Bone marrow (tissue), 2 donors: ENCODE results near the gene AKNAD1.
A peak's percentile ranks its signal among the peaks of the same experiment; 100 is the strongest.
"Not testable (repeated sequence)": the region's sequence is repeated elsewhere in the genome, so short reads cannot be mapped to it uniquely, and the experiment has no call there.

Experiments used
- DNase-seq, 2 donors: peaks; one replicate each; lab custom pipeline; 2025; lab: John Stamatoyannopoulos, UW

The AKNAD1 gene, protein sequence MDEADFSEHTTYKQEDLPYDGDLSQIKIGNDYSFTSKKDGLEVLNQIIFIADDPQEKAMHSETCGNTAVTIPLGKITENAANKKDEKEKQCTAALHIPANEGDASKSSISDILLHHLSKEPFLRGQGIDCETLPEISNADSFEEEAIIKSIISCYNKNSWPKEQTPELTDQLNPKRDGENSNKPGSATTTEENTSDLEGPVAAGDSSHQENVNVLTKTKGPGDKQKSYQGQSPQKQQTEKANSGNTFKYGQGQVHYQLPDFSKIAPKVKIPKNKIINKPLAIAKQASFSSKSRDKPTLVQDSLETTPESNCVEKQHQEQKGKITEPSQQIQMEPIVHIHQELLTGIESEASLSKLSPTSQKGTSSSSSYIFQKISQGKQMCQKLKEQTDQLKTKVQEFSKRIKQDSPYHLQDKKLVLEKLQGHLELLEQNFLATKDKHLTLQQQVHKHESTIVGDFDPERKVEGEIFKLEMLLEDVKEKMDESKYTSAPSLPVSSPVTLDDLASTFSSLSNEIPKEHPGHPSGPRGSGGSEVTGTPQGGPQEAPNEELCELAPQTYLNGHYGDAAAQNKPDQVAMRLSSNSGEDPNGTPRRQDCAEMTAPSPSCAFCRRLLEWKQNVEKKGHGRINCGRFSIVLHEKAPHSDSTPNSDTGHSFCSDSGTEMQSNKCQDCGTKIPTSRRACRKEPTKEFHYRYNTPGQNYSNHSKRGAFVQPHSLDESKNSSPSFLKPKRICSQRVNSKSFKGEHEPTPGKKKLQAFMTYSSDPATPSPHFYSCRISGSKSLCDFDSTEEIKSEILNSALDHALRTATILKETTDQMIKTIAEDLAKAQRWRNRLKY

DNA sequence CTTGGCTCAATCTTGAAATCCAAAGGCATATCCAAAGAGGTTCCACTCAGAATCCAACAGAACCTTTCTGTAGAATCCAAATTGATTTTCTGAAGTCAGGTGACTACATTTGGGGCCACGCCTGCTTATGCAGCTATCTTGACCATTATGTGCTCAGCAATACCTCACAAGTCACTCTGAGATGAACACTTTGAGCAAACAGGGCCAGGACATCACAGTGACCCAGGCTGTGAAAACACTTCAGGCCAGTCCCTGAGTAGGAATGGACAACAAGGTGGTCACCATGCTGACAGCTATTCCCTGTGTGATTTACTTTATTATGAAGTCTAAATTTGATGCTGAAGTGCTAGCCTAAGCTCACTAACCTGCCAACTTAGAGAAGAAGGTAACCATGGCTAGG, at the start of gene AKNAD1:
Gene AKNAD1 (minus strand): TSS at position 101 of the 400 bp plus-strand sequence. CDS start 4,430 bp downstream, outside the sequence.
- DNase-seq = no peak

DNA sequence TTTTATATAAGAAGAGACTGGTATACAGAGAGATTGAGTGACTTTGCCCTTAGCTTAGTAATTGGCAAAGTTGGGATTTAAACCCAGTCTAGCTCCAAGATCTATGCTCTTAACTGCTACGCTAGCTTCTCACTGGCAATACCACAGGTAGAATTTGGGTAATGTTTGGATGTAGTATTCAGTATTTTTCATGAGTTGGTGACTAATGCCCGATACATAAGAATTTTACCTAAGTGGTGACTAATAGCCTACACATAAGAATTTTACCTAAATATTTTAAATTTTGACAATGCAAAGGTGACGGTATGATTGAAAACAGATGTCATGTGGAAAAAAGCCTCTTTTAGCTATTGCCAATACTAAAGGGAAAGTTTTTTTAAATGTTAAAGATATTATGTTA, 44.2 kb upstream of the AKNAD1 start:
- DNase-seq = no peak

- peak in 1 of 2 donors; percentile 32 for DNase-seq
Measured at GRCh38 chr1:108897865-108898720, 41.2 kb upstream of the AKNAD1 start.

GRCh38 chr1:108896146-108897145, 39.6 kb upstream of the AKNAD1 start:
- DNase-seq = peak in 1 of 2 donors; percentile 43

- DNase-seq = no peak
Measured at GRCh38 chr1:108893141-108893530, 36.2 kb upstream of the AKNAD1 start.

DNA sequence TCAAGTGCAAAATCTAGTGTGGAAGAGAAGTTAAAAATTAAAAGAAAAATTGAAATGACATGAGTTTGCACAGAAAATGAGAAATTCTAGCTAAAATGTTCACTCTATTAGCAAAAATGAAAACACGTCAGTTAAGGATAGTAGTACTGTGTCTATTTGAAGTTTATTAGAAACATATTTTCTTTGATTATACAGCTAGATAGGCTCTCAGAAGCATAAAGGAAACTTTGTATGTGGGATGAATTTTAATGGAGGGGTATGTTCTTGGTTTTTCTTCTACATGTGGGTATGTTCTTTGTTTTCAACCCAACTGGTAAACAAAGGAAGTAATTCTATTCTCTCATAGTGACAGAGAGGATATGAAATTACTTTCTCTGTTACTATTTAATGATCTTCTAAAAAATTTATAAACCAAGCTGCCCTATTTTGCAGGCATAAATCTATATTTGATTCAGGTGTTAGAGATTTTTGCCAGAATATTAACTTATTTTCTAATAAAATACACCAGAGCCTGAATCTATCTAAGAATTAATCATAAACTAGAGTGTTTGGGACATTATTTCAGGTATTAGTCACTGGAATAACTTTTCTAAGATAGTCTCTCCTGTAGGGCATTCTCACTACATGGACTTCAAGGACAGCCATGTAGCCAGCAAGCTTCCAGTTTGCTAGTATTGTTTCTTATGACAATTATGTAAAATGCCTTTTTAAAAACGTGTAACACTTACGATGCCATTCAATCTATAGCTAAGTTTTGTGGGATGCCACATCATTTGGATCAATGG, 35.7 kb upstream of the AKNAD1 start:
- DNase-seq = no peak

- DNase-seq = no peak
Measured at GRCh38 chr1:108889706-108890384, 33.0 kb upstream of the AKNAD1 start.

- DNase-seq = not testable (repeated sequence)
Measured at GRCh38 chr1:108889006-108889645, 32.2 kb upstream of the AKNAD1 start.

DNA sequence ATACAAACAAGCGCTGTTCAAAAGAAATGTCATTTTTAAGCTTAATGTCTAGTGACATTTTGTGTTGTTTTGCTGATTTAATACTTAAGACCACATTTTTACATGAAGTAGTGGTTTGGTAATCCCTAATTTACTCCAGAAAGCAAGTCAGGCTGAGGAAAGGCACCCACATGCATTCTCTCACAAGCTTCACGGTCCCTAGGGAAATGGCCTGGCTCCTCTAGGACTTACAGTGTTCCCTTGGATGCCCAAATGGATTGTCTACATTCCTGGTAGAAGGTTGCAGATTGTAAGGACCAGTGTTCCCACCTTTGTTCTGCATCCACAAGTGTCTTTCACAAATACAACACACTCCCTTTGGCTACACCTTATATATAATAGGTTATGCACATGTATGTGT, 29.4 kb upstream of the AKNAD1 start:
- DNase-seq = no peak

DNA sequence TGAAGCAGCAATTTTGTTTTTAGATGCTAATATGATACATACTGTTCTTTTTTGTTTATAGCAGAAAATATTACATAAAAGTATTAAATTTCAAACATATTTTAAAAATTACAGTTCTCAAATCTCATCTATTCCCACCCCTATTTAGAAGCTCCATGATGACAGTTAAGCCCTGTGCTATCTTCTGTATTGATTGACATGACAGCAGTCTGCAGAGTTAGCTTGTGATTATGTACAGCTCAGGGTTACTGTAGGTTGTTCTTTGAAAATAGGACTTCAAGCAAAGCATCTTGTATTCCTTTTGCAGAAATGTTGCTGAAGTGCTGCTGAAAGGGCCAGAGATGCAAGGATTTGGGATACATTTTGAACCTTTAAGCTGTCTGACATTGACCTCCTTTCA, 28.1 kb upstream of the AKNAD1 start:
- no peak for DNase-seq

DNA sequence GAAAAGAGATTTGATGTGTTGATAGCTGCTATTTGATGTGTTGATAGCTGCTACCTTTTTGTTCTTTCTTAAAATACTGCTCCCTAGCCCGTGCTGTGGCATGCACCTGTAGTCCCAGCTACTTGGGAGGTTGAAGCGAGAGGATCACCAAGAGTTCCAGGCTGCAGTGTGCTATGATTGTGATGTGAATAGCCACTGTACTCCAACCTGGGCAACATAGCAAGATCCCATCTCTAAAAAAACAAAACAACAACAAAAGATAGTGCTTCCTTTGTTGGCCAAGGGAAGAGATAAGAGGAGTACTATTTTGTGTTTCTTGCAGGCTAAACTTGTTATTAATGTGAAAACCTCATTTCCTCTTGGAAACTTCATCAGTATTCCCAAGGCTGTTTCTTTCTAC, 25.9 kb upstream of the AKNAD1 start:
- no peak for DNase-seq

- DNase-seq = no peak
Measured at GRCh38 chr1:108881369-108881768, 24.5 kb upstream of the AKNAD1 start.

DNA sequence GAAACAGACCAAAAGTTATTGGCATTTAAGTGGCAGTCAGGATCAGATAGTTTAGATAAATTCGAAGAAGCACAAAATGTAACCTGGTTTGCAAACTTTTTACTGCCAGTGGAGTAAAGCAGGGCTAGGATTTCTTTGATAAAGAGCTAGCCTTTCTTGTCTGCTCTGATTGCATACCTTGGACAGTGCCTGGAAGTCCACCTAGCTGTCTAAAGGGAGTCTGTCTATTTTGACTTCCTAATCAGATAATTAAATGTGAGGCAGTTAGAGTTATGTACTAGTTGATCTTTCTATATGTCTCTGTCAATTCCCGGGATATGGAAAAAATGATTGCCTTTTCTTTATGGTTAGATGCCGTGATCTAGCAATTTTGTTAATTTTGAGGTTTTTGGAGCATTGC, 24.0 kb upstream of the AKNAD1 start:
- DNase-seq = no peak

GRCh38 chr1:108878678-108879077, 21.8 kb upstream of the AKNAD1 start:
- DNase-seq = no peak

DNA sequence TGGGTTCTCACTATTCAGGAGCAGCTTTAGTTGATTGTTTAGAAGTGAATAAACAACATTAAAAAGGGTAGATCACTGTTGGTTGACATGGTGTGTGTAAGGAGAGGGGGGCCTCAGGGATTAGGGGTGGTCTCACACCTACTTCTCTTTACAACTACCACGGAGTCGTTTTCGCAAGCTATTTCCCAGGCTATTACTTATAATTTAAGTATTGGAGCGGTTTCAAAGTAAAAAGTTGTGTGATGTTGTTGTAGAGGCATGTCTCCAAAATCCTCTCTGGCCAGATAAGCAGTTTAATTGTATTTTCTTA, 21.2 kb upstream of the AKNAD1 start:
- no peak for DNase-seq

DNA sequence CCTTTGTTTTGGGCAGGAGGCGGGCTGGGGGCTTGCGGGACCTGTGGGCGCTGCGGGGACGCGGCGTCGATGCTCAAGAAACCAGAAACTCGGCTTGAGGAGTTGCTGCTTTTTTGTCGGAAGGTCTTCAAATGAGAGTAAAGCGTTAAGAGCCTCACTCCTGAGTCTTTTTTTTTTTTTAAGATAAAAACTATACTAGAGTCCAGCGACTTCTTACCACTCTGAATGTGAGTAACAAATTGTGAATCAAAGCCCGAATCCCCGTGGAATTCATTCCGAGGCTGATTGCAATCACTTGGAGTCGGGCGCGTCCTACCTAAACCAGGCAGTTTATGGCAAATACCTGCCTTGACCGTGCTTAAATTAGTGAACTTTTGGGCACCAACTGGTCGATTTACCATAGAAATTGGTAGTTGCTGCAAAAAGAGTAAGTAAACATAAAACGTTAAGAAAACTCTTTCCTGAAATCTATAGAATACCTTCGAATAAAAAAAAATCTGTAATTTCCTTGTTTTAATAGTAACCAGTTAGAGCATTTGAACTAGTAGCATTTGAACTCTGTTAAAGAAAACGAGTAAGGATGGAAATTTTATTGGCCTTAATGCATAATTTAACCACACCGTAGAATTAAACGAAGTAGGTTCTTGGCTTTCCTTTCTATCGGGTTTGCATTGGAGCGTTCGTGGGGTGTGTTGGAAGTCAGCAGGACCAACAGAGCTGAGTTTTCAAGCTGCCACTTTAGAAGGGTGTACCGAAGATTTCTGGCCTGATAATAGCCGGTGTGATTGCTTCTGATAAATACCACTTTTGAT, 20.7 kb upstream of the AKNAD1 start:
- no peak for DNase-seq

DNA sequence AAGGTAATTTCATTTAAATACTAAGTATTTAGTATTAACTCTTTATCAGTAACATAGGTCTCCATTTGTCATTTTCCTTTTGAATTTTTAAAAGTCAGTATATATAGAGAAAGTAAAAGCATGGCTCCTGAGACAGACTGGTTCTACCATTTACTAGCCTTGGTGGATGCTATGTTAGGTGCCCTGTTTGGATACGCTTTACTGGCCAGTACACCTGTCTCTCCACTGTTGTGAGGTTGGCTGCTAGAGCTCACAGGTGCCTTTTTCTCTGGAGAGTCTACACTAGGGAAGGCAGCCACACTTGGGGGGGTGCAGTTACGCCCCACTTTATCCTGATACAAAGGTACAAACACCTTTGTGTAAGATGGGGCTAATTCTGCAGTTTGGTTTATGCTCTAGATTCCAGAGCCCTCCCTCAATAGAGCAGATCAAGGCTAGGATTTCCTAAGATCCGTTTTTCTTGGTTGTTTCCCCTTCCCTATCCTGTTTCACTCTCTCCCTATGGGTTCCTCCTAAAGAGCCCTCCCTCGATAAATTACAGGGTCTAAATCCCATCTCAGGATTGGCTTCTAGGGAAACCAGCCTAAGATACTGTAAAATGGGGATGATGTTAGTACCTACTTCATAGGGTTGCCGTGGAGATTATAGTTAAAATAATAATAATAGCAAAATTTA, 14.3 kb upstream of the AKNAD1 start:
- DNase-seq = no peak
